GM23338 (cell line): ENCODE data around the gene ADAP1. TPM values are rescaled to one million over a fixed set of nuclear protein-coding genes. Genes with fewer than 3 reads are reported as not detected.

Experiments
- ATAC-seq: fragments of 200-7000 bp; cut with Tn5 transposase; 3 replicates; pipeline ENCODE4 v1.9.1; 2020
- DNase-seq: peaks from one replicate; pipeline ENCODE4 v3.0.0-alpha.2; 2015; ENCODE audit warnings: low spot score
- H2AFZ ChIP-seq: fragments of 200-600 bp; sonication (generic); 2 replicates; pipeline ENCODE4 v1.8.0; 2016; ENCODE audit warnings: antibody characterized with exemption, mild to moderate bottlenecking, moderate library complexity
- H3F3A ChIP-seq: fragments of 200-600 bp; sonication (generic); replicated peaks from 2 replicates; pipeline ENCODE4 v1.8.0; 2017; ENCODE audit warnings: antibody characterized with exemption, mixed run types, low read depth
- H3K27ac ChIP-seq: fragments of 200-600 bp; sonication (generic); 2 replicates; pipeline ENCODE4 v1.6.1; 2016; ENCODE audit warnings: low read depth
- H3K27me3 ChIP-seq: fragments of 200-600 bp; sonication (generic); 2 replicates; pipeline ENCODE4 v1.8.0; 2016; ENCODE audit warnings: mild to moderate bottlenecking, mixed run types, moderate library complexity; ENCODE audit not compliant: insufficient read depth
- H3K36me3 ChIP-seq: fragments of 200-600 bp; sonication (generic); 2 replicates; pipeline ENCODE4 v1.8.0; 2016; ENCODE audit warnings: mild to moderate bottlenecking; ENCODE audit not compliant: insufficient read depth
- H3K4me1 ChIP-seq: fragments of 200-600 bp; sonication (generic); 2 replicates; pipeline ENCODE4 v1.8.0; 2016; ENCODE audit warnings: mild to moderate bottlenecking, moderate library complexity; ENCODE audit not compliant: insufficient read depth
- H3K4me2 ChIP-seq: fragments of 200-600 bp; sonication (generic); 2 replicates; pipeline ENCODE4 v1.7.1; 2017; ENCODE audit warnings: mixed run types
- H3K4me3 ChIP-seq: fragments of 200-600 bp; sonication (generic); 2 replicates; pipeline ENCODE4 v1.6.1; 2016; ENCODE audit warnings: mixed run types
- H3K79me2 ChIP-seq: fragments of 200-600 bp; sonication (generic); replicated peaks from 2 replicates; pipeline ENCODE4 v1.8.0; 2017; ENCODE audit warnings: mild to moderate bottlenecking; ENCODE audit not compliant: insufficient read depth
- H3K9me2 ChIP-seq: fragments of 200-600 bp; sonication (generic); 2 replicates; pipeline ENCODE4 v1.8.0; 2017; ENCODE audit not compliant: insufficient read depth
- H4K20me1 ChIP-seq: fragments of 200-600 bp; sonication (generic); replicated peaks from 2 replicates; pipeline ENCODE4 v1.8.0; 2017; ENCODE audit warnings: mild to moderate bottlenecking; ENCODE audit not compliant: insufficient read depth
- H3K27ac Mint-ChIP-seq: 2 replicates; pipeline ENCODE4 v1.8.0; 2020; ENCODE audit warnings: inconsistent platforms, mild to moderate bottlenecking, moderate library complexity, mixed read lengths
- H3K27me3 Mint-ChIP-seq: 3 replicates; pipeline ENCODE4 v1.8.0; 2022; ENCODE audit warnings: low read depth, mild to moderate bottlenecking, moderate library complexity, mixed read lengths, inconsistent platforms; ENCODE audit not compliant: insufficient read depth, poor library complexity
- H3K36me3 Mint-ChIP-seq: 3 replicates; pipeline ENCODE4 v1.8.0; 2021; ENCODE audit warnings: low read depth, mild to moderate bottlenecking, inconsistent platforms, moderate library complexity, mixed read lengths
- H3K4me1 Mint-ChIP-seq: 3 replicates; pipeline ENCODE4 v1.8.0; 2020; ENCODE audit warnings: mild to moderate bottlenecking, inconsistent platforms, mixed read lengths
- H3K4me3 Mint-ChIP-seq: 3 replicates; pipeline ENCODE4 v1.8.0; 2021; ENCODE audit warnings: moderate library complexity, mild to moderate bottlenecking, inconsistent platforms, mixed read lengths
- H3K9me3 Mint-ChIP-seq: 3 replicates; pipeline ENCODE4 v1.8.0; 2020; ENCODE audit warnings: moderate library complexity, mild to moderate bottlenecking, inconsistent platforms, mixed read lengths
- CREB1 ChIP-seq: fragments of 250-450 bp; sonication (Bioruptor Pico); IDR thresholded peaks from 2 replicates; pipeline ENCODE4 v1.5.0; 2020; ENCODE audit warnings: low read depth, mild to moderate bottlenecking, moderate library complexity
- EZH2 ChIP-seq: fragments of 200-600 bp; sonication (generic); IDR thresholded peaks from one replicate; pipeline ENCODE4 v1.8.0; 2017; ENCODE audit warnings: antibody characterized with exemption, mild to moderate bottlenecking, low read depth; ENCODE audit not compliant: unreplicated experiment
- EZH2phosphoT487 ChIP-seq: fragments of 200-600 bp; sonication (generic); IDR thresholded peaks from one replicate; pipeline ENCODE4 v1.8.1; 2018; ENCODE audit warnings: antibody characterized with exemption; ENCODE audit not compliant: unreplicated experiment
- JUNB ChIP-seq: IDR thresholded peaks from one replicate; pipeline ENCODE4 v1.6.1; 2016; ENCODE audit warnings: antibody characterized with exemption; ENCODE audit not compliant: unreplicated experiment
- NANOG ChIP-seq: IDR thresholded peaks from 2 replicates; pipeline ENCODE4 v1.6.1; 2016; ENCODE audit warnings: antibody characterized with exemption, borderline replicate concordance
- POLR2AphosphoS5 ChIP-seq: IDR thresholded peaks from 2 replicates; pipeline ENCODE4 v1.6.1; 2016; ENCODE audit warnings: antibody characterized with exemption, low read depth
- STAT1 ChIP-seq: IDR thresholded peaks from one replicate; pipeline ENCODE4 v1.6.1; 2016; ENCODE audit warnings: antibody characterized with exemption; ENCODE audit not compliant: unreplicated experiment
- ZNF114 ChIP-seq: fragments of 250-450 bp; sonication (Bioruptor Pico); IDR thresholded peaks from 2 replicates; pipeline ENCODE4 v1.5.0; 2020; ENCODE audit warnings: mild to moderate bottlenecking, moderate library complexity
- ZNF331 ChIP-seq: fragments of 250-450 bp; sonication (Bioruptor Pico); IDR thresholded peaks from 2 replicates; pipeline ENCODE4 v1.5.0; 2020; ENCODE audit warnings: low read depth, mild to moderate bottlenecking, moderate library complexity
- polyA plus RNA-seq: library from polyadenylated mRNA; unstranded; fragments of >200 nt; fragmentation: Nextera tagmentation; extraction: Ambion mirVana; gene quantifications from 2 replicates; pipeline ENCODE4 v1.2.1, GENCODE V29; 2016
- total RNA-seq: library from RNA; depleted of rRNA; stranded (reverse); fragments of >200 nt; shearing (Covaris generic); gene quantifications from 2 replicates; pipeline ENCODE4 v1.2.3, GENCODE V29; 2014
- TF ChIP-seq, protein P1 (sequence below): IDR thresholded peaks from 2 replicates; pipeline ENCODE4 v1.6.1; 2016; ENCODE audit warnings: antibody characterized with exemption
- TF ChIP-seq, protein P2 (sequence below), 2 experiments: fragments of 200-600 bp in 1 of 2; sonication (generic) in 1 of 2; conservative IDR thresholded peaks; 2 replicates each; pipeline versions ENCODE4 v1.5.1 to v1.6.1; 2016 to 2017; ENCODE audit warnings: antibody characterized with exemption in 2 of 2, low read depth in 2 of 2, mild to moderate bottlenecking in 2 of 2, moderate library complexity in 1 of 2
- TF ChIP-seq, protein P3 (sequence below): IDR thresholded peaks from one replicate; pipeline ENCODE4 v1.6.1; 2018; ENCODE audit warnings: antibody characterized with exemption; ENCODE audit not compliant: unreplicated experiment
- TF ChIP-seq, protein P4 (sequence below): fragments of 250-450 bp; sonication (Bioruptor Pico); IDR thresholded peaks from 2 replicates; pipeline ENCODE4 v1.5.0; 2020; ENCODE audit warnings: mild to moderate bottlenecking, moderate library complexity

ADAP1 gene
- total and polyA plus RNA-seq, 2 experiments from 2014 or later, result 2.2 to 9.6 TPM

DNA sequence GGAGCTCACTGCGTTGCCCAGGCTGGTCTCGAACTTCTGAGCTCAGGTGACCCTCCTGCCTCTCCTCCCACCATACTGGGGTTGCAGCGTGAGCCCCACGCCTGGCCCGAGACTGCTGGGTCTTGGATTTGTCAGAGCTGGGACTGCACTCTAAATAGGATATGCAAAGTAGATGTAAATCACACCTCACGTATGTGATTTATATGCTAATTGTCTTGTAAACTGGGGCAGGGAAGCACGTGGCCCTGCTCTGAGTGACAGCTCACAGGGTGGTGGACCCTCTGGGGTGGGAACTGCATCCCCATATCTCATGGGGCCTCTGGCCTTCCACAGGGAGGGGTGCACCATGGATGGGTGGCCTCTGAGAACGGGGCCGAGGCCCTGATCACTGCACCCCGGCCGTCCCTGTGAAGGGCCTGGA lies 44.0 kb downstream of the ADAP1 start:
- Histone ChIP-seq H3K4me3 (no peak overlapping the region), H4K20me1 (no peaks in the 10 kb centered on the region), H3K27me3 (peaks cover 2% of the 10 kb centered on the region), H3K9me2 (no peaks in the 10 kb centered on the region), H3K79me2 (no peaks in the 10 kb centered on the region), H3K36me3 (no peaks in the 10 kb centered on the region), H3K27ac (no peak overlapping the region), H2AFZ (no peak overlapping the region), H3K4me2 (no peak overlapping the region), H3K4me1 (no peaks in the 10 kb centered on the region), H3F3A (no peaks in the 10 kb centered on the region)
- DNase-seq (no peak), ATAC-seq (no peak)
- peak overlapping the region; percentile 14; the same call in 1 of the 3 replicates for H3K4me3 Mint-ChIP-seq
- no peaks in the 10 kb centered on the region for H3K36me3 Mint-ChIP-seq
- TF ChIP-seq STAT1, result no peak
- no peak for TF ChIP-seq ZNF331 (CRISPR knock-in tag)
- no peak for TF ChIP-seq POLR2AphosphoS5
- no peak for TF ChIP-seq CREB1 (CRISPR knock-in tag)
- no peak for TF ChIP-seq JUNB
- no peak for TF ChIP-seq ZNF114 (CRISPR knock-in tag)
- TF ChIP-seq, protein P1, sequence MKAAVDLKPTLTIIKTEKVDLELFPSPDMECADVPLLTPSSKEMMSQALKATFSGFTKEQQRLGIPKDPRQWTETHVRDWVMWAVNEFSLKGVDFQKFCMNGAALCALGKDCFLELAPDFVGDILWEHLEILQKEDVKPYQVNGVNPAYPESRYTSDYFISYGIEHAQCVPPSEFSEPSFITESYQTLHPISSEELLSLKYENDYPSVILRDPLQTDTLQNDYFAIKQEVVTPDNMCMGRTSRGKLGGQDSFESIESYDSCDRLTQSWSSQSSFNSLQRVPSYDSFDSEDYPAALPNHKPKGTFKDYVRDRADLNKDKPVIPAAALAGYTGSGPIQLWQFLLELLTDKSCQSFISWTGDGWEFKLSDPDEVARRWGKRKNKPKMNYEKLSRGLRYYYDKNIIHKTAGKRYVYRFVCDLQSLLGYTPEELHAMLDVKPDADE, result no peak
- no peak for TF ChIP-seq NANOG
- TF ChIP-seq, protein P2, sequence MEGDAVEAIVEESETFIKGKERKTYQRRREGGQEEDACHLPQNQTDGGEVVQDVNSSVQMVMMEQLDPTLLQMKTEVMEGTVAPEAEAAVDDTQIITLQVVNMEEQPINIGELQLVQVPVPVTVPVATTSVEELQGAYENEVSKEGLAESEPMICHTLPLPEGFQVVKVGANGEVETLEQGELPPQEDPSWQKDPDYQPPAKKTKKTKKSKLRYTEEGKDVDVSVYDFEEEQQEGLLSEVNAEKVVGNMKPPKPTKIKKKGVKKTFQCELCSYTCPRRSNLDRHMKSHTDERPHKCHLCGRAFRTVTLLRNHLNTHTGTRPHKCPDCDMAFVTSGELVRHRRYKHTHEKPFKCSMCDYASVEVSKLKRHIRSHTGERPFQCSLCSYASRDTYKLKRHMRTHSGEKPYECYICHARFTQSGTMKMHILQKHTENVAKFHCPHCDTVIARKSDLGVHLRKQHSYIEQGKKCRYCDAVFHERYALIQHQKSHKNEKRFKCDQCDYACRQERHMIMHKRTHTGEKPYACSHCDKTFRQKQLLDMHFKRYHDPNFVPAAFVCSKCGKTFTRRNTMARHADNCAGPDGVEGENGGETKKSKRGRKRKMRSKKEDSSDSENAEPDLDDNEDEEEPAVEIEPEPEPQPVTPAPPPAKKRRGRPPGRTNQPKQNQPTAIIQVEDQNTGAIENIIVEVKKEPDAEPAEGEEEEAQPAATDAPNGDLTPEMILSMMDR (conservative IDR thresholded peaks at IDR 0.05; ENCODE audit: low read depth in 2 of 2), result no peak
- no peak for TF ChIP-seq EZH2
- TF ChIP-seq, protein P3, sequence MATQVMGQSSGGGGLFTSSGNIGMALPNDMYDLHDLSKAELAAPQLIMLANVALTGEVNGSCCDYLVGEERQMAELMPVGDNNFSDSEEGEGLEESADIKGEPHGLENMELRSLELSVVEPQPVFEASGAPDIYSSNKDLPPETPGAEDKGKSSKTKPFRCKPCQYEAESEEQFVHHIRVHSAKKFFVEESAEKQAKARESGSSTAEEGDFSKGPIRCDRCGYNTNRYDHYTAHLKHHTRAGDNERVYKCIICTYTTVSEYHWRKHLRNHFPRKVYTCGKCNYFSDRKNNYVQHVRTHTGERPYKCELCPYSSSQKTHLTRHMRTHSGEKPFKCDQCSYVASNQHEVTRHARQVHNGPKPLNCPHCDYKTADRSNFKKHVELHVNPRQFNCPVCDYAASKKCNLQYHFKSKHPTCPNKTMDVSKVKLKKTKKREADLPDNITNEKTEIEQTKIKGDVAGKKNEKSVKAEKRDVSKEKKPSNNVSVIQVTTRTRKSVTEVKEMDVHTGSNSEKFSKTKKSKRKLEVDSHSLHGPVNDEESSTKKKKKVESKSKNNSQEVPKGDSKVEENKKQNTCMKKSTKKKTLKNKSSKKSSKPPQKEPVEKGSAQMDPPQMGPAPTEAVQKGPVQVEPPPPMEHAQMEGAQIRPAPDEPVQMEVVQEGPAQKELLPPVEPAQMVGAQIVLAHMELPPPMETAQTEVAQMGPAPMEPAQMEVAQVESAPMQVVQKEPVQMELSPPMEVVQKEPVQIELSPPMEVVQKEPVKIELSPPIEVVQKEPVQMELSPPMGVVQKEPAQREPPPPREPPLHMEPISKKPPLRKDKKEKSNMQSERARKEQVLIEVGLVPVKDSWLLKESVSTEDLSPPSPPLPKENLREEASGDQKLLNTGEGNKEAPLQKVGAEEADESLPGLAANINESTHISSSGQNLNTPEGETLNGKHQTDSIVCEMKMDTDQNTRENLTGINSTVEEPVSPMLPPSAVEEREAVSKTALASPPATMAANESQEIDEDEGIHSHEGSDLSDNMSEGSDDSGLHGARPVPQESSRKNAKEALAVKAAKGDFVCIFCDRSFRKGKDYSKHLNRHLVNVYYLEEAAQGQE, result no peak
- TF ChIP-seq, protein P4, sequence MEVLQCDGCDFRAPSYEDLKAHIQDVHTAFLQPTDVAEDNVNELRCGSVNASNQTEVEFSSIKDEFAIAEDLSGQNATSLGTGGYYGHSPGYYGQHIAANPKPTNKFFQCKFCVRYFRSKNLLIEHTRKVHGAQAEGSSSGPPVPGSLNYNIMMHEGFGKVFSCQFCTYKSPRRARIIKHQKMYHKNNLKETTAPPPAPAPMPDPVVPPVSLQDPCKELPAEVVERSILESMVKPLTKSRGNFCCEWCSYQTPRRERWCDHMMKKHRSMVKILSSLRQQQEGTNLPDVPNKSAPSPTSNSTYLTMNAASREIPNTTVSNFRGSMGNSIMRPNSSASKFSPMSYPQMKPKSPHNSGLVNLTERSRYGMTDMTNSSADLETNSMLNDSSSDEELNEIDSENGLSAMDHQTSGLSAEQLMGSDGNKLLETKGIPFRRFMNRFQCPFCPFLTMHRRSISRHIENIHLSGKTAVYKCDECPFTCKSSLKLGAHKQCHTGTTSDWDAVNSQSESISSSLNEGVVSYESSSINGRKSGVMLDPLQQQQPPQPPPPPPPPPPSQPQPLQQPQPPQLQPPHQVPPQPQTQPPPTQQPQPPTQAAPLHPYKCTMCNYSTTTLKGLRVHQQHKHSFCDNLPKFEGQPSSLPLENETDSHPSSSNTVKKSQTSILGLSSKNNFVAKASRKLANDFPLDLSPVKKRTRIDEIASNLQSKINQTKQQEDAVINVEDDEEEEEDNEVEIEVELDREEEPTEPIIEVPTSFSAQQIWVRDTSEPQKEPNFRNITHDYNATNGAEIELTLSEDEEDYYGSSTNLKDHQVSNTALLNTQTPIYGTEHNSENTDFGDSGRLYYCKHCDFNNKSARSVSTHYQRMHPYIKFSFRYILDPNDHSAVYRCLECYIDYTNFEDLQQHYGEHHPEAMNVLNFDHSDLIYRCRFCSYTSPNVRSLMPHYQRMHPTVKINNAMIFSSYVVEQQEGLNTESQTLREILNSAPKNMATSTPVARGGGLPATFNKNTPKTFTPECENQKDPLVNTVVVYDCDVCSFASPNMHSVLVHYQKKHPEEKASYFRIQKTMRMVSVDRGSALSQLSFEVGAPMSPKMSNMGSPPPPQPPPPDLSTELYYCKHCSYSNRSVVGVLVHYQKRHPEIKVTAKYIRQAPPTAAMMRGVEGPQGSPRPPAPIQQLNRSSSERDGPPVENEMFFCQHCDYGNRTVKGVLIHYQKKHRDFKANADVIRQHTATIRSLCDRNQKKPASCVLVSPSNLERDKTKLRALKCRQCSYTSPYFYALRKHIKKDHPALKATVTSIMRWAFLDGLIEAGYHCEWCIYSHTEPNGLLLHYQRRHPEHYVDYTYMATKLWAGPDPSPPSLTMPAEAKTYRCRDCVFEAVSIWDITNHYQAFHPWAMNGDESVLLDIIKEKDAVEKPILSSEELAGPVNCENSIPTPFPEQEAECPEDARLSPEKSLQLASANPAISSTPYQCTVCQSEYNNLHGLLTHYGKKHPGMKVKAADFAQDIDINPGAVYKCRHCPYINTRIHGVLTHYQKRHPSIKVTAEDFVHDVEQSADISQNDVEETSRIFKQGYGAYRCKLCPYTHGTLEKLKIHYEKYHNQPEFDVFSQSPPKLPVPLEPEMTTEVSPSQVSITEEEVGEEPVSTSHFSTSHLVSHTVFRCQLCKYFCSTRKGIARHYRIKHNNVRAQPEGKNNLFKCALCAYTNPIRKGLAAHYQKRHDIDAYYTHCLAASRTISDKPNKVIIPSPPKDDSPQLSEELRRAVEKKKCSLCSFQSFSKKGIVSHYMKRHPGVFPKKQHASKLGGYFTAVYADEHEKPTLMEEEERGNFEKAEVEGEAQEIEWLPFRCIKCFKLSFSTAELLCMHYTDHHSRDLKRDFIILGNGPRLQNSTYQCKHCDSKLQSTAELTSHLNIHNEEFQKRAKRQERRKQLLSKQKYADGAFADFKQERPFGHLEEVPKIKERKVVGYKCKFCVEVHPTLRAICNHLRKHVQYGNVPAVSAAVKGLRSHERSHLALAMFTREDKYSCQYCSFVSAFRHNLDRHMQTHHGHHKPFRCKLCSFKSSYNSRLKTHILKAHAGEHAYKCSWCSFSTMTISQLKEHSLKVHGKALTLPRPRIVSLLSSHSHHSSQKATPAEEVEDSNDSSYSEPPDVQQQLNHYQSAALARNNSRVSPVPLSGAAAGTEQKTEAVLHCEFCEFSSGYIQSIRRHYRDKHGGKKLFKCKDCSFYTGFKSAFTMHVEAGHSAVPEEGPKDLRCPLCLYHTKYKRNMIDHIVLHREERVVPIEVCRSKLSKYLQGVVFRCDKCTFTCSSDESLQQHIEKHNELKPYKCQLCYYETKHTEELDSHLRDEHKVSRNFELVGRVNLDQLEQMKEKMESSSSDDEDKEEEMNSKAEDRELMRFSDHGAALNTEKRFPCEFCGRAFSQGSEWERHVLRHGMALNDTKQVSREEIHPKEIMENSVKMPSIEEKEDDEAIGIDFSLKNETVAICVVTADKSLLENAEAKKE, result no peak
- TF ChIP-seq EZH2phosphoT487, result no peak
- H3K4me1 Mint-ChIP-seq, result peaks cover 4% of the 10 kb centered on the region; the same call in 1 of the 3 replicates
- no peaks in the 10 kb centered on the region for H3K9me3 Mint-ChIP-seq
- peaks cover 12% of the 10 kb centered on the region for H3K27me3 Mint-ChIP-seq
- H3K27ac Mint-ChIP-seq, result no peak overlapping the region
